HG02981 (cell line): ENCODE measurements around the gene THSD4.

ENCODE experiments used
- ATAC-seq: cut with Tn5 transposase; IDR thresholded peaks from one replicate; pipeline ENCODE4 v1.9.1; 2021; ENCODE audit warnings: mild to moderate bottlenecking, moderate library complexity; ENCODE audit not compliant: unreplicated experiment

Gene THSD4

DNA sequence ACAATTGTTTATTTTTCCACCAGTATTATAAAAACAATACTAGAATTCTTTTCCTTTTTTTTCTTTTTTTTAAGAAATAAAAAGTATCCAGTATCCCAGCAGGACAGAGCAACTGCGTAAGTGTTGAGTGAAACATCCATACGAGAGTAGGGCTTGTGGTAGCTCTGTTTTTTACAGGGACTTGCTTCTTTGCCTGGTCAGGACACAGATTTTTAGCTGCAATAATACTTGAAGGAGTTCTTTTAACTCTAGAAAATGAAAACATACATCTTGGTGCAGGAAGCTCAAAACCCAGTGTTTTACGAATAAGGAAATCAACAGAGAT, 397.4 kb downstream of the THSD4 start:
- ATAC-seq, result no peak

DNA sequence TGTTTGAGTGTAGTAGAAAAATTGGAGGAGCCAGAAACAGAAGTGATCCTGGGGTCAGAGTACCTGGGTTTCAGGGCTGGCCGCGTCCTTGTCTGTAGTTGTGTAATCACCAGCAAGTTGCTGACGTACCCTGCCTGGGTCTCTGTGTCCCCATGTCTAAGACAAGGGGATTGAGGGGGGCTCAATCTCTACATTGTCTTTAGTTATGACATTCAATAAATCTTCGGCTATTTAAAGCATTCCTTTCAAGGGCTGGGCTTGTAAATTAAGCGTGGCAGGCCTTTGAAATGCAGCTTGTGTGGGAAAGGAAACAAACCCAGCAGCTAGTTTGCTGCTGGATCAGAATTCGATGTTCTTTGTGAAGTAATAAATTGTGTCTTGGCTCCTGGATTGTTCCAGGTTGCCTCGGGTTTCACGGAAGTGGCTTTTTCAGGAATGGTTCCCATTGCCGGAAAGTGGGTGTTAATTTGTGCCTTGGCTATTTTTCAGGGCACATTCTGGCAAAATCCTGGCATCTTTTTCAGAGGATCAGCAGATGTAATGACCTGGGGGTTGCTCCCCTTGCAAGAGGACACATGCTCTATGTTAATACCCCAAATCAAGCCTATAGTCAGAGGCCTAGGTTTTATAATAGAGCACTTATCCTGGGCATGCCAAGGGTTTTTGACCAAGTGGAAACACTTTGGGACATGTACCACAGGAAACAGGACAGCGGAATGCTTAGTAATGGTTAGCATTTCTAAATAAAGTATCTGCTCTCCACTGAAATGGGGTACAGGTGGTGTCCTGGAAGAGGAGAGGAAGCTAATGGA, 400.3 kb downstream of the THSD4 start:
- no peak for ATAC-seq

- no peak for ATAC-seq
Observed at GRCh38 chr15:71517751-71518150, 402.5 kb downstream of the THSD4 start.

DNA sequence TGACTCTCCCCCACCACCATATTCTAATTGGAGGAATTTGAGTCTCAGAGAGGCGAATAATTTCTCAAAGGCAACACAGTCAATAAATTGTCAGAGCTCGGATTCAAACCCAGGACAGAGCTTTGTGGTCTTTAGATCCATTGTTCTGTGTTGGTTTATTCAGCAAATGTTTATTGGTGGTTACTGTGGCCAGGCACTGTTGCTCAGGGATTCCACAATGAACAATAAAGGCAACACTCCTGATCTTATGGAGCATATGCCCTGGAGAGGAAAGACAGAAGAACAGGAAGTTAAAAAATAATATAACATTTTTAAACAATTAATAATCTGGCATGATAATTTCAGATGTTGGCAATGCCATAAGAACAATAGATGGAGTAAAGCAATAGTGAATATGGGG, 403.4 kb downstream of the THSD4 start:
- ATAC-seq, result no peak

GRCh38 chr15:71526060-71526820, 411.0 kb downstream of the THSD4 start:
- no peak for ATAC-seq

DNA sequence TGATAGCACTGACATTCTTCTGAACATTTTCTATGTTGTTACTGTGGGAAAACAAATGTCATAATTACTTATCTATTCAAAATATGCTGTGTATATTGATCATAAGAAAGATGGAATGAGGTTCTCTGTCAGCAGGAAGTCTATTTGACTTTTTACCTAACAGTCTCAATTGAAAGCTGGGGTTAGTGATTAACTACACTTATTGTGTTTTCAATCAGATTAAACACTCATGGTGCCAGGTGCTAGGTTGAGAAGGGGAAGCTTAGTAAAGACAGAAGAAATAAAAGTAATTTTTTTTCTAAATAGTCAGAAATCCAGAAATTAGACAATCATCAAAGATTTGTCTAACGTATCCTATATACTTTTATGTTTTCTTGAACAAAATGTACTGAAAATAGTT, 414.1 kb downstream of the THSD4 start:
- ATAC-seq, result no peak

DNA sequence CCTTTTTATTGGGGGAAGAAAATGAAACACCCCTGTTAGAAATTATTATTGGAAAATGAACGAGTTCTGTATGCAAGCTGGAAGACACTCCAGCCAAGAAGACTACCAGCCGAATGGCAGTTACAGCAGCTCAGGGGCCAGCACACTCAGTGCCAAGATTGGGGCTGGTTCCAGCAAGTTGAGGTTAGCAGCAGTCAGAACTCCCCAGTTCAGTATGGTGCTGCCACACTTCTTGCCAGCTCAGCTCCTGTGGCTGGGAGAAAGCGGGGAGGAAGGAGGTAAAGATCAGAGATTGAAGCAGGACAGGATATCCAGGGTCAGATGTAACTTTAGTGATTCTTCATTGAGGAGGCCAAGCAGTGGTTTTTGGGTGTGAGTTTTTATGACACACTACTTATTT, 414.8 kb downstream of the THSD4 start:
- ATAC-seq, result no peak

DNA sequence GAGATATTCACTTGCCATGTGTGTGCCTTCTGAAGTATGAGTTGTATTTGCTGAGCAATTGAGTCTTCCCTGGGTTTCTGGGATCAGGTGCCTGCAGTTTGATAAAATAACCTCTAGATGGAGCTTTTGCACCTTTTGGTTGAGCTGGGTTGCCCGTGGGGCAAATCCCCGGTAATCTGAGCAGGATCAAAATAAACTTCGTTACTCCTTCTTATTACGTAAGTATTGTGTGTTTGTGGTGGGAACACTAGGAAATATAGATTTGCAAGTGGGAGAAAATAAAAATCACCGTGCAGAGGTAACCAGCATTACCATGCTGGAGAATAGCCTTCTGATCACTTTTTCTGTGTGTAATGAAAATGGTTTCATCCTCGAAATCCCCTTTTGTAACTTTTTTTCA, 417.7 kb downstream of the THSD4 start:
- ATAC-seq, result no peak

GRCh38 chr15:71538181-71538580, 422.9 kb downstream of the THSD4 start:
- no peak for ATAC-seq

GRCh38 chr15:71541746-71542145, 426.5 kb downstream of the THSD4 start:
- no peak for ATAC-seq

- ATAC-seq, result no peak
Observed at GRCh38 chr15:71542836-71543235, 427.6 kb downstream of the THSD4 start.

DNA sequence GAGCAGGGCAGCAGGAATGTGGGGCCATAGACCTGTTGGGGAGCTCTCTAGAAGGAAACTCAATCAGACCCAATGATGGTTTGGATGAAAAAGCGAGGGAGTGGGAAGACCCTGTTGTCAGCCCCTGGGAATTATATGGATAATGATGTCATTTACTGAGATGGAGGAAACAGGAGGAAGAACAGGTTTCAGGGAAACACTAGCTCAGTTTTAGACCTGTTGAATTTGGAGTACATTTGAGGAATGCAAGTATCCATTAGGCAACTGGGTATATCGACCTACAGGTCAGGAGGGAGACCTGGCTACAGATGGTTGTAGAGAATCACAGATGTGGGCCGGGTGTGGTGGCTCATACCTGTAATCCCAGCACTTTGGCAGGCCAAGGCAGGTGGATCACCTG, 428.1 kb downstream of the THSD4 start:
- ATAC-seq, result no peak

- ATAC-seq, result no peak
Observed at GRCh38 chr15:71545223-71545760, 430.0 kb downstream of the THSD4 start.

- no peak for ATAC-seq
Observed at GRCh38 chr15:71545923-71546322, 430.7 kb downstream of the THSD4 start.

DNA sequence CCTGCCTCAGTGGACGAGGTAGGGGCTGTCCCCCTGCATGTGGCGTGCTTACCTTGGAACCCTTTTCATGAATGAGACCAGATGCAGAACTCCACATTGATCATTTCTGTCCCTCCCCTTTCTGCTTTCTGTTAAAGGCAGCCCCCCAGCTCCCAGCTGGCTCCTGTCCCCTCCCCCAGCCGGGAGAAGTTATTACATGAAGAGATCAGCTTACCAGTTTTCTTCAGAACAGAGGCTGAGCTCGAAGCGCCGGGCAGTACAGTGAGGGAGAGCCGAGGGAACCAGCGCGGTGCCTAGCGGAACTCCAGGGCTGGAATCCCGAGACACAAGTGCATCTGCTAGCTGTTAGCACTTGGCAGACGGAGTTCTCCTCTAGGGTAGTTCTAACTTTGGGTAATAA, 431.7 kb downstream of the THSD4 start:
- no peak for ATAC-seq

- no peak for ATAC-seq
Observed at GRCh38 chr15:71548401-71548807, 433.1 kb downstream of the THSD4 start.

DNA sequence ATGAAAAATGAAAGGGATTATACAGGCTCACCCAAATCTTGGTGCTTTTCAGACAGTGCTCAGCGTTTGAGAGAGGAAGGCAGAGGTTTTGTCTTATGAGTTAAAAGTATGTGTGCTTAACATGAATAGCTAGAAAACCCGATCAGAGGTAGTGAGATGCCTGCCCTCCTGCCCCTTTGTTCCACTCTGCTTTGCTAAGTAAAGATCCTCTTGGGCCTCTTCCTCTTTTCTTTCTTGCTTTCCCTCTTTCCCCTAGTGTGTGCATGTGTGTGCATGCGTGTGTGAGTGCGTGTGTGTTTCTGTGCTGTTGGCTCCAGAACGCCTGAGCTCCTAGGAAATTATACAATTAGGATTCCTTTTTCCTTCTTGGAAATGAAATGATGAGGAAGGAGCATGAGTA, 433.8 kb downstream of the THSD4 start:
- no peak for ATAC-seq

DNA sequence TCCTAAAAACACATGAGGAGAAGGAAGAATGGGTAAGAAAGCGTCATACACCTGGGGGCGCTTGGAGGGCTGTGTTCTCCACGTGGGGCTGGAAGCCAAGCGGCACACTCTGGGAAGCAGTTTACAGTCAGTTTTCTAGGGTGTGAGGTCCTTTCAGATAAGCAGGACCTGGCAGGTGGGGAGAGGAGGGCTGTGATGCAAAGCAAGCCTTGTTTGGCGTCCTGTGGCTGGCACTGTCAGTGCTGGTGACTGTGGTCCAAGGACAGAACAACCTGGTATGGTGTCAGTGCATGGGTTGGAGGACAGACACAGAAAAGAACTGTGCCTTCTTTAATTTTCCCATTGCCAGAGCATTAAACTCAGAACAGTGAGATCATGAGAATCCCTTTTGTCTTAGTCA, 434.4 kb downstream of the THSD4 start:
- ATAC-seq, result no peak

GRCh38 chr15:71551566-71551965, 436.3 kb downstream of the THSD4 start:
- no peak for ATAC-seq

DNA sequence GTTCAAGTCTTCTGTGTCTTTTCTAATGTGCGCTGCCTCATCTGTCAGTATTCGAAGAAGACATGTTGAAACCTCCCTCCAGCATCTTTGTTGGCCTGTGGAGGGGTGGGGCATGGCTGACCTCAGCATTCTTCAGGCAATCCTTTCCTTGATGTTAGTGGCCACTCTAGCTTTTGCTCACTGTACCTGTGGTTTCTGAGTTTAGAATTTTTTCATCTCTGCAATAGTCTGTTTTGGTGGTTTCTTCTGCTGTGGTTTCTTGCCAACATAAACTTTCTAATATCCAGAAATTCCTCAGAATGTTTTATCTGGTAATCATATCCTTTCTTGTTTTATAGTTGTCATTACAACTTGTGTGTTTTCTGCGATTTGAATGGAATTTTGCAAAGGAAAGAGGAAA, 443.8 kb downstream of the THSD4 start:
- ATAC-seq, result no peak

GRCh38 chr15:71559616-71560015, 444.3 kb downstream of the THSD4 start:
- no peak for ATAC-seq

- no peak for ATAC-seq
Observed at GRCh38 chr15:71562251-71562650, 447.0 kb downstream of the THSD4 start.
